GM18519 (cell line): ENCODE data around the gene TADA2A.

Source experiments
- ATAC-seq: cut with Tn5 transposase; IDR thresholded peaks from one replicate; pipeline ENCODE4 v1.9.1; 2021; ENCODE audit warnings: mild to moderate bottlenecking, moderate library complexity; ENCODE audit not compliant: unreplicated experiment, low FRiP score

The TADA2A gene

DNA sequence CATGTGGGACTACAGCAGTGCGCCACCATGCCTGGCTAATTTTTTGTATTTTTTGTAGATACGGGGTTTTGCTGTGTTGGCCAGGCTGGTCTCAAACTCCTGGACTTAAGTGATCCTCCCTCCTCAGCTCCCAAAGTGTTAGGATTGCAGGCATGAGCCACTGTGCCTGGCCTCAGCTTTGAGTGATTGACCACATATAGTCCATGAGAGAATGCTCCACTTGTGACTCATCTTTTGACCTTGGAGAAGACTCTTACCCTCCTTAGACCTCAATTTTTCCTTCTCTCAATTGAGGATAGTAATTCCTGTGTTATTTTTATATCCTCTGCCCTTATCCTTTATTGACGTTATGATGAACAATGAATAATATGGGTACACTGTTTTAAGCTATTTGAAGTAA, 52.1 kb downstream of the TADA2A start:
- no peak for ATAC-seq

DNA sequence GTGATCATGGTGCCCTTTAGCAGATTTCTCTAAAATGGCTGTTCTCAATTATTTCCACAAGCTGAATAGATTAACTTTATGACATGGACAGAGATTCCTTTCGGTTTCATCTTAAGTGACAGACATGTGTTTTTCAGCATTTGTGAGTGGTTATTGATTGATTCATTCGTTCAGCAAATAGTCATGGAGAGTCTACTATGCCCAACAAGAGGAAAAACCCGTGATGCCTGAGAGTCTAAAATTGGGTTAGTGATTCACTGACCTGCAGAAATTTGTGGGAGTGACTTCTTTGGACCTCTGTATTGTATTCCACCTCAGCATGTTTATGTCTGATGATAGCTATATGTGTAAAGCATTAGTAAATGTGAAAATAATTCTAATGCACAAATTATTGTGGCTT, 55.0 kb downstream of the TADA2A start:
- ATAC-seq, result no peak

DNA sequence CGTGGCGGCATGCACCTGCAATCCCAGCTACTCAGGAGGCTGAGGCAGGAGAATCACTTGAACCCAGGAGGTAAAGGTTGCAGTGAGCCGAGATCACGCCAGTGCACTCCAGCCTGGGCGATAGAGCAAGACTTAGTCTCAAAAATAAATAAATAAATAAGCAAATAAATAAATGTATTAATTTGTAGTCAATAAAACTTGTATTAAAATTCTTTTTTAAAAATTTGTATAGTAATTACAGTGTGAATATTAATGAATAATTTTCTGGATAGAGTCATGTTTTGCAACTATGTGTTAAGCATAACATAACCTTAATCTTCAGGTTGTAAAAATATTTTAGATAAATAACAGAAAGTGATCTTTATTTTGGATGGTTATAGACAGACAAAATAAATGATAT, 55.8 kb downstream of the TADA2A start:
- no peak for ATAC-seq

DNA sequence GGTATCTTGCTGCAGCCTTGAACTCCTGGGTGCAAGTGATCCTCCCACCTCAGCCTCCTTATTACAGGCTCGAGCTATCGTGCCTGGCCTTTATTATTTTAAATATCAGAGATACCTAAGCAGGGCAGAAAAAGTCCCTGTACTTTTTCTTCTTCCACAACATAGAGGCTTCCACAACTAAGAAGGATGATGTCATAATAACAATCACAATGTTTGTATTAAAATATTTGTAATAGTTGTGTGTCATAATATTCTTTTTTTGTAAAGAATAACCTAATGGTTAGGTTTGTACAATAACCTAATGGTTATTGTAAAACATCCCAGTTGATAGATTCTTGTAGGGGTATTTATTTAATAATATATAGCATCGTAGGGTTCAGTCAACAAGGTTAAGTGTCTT, 56.4 kb downstream of the TADA2A start:
- ATAC-seq, result no peak

DNA sequence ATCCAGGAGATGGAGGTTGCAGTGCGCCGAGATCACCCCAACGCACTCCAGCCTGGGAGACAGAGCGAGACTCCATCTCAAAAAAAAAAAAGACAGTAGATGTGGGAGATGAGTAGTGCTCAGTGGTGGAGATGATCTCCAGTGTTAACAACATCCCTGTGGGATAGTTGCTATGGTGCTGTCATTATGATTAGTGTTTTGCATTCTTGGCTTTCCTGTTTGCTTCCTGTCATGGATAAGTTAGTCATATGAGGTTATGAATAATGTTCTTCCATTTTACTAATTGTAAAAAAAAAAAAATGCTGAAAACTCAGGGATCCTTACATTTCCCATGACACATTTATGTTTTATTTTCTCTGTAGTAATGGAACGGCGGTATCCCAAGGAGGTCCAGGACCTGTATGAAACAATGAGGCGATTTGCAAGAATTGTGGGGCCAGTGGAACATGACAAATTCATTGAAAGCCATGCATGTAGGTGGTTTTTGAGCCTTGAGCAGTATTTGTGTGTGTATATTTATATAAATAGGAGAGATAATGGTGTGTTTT, 58.5 kb downstream of the TADA2A start:
- no peak for ATAC-seq

DNA sequence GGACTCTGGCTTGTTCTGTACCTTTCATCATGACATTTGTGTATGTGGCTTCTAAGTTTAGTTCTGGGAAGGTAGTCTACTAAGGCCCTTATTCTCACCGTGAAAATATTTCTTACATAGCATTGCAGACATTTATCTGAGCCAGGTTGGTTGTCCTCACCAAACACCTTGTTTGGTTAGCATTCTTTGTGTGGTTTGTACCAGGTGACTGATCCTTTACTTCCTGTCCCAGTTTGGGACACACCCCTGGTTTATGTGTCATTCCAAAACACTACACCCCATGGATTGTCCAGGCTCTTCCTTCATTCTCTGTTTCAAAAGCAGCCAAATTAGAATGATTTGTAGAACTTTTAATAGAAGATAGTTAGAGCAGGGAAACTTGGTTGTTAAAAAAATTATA, 59.8 kb downstream of the TADA2A start:
- no peak for ATAC-seq

DNA sequence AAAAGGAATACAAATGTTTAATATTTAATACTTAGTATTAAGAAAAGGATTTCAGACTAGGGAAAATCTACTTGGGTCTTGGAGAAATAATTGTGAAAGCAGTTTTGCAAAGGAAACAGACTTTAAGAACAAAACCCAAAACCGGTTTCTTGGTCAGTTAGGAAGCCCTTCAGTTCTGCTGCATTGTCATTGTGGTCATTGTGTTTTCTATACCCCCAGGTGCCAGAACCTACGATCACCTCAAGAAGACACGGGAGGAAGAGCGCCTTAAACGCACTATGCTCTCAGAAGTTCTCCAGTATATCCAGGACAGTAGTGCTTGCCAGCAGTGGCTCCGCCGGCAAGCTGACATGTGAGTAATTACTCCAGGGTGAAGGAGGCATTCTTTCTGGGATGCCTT, 63.5 kb downstream of the TADA2A start:
- no peak for ATAC-seq

DNA sequence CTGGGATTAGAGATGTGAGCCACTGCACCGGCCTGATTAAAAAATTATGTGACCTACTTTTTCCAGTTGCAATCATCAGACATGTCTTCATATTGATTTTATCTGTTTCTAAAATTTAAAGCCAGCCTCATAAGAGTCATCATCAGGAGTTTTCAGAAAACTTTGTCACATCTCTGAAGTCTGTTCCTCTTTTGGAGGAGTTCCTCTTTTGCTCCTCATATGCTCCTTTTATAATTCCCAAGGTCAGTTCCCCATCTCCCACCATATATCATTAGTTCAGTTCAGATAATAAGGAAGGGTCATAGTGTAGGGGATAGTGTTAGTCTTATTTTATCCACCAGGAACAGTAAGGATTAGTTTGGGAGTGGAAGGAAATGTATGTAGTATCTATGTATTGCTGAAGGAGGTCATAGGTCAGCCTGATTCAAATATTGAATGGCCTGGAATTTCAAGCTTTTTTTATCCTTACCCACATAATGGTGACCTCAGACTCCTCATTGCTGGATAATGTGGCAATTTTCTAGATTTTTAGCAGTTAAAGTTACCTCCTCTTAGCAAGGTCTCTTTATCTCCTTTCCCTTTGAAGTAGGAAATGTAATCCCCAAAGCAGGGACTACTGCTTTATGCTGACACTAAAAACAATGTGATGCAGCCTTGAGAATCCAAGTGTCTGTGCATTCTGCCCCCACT, 69.2 kb downstream of the TADA2A start:
- ATAC-seq, result no peak

DNA sequence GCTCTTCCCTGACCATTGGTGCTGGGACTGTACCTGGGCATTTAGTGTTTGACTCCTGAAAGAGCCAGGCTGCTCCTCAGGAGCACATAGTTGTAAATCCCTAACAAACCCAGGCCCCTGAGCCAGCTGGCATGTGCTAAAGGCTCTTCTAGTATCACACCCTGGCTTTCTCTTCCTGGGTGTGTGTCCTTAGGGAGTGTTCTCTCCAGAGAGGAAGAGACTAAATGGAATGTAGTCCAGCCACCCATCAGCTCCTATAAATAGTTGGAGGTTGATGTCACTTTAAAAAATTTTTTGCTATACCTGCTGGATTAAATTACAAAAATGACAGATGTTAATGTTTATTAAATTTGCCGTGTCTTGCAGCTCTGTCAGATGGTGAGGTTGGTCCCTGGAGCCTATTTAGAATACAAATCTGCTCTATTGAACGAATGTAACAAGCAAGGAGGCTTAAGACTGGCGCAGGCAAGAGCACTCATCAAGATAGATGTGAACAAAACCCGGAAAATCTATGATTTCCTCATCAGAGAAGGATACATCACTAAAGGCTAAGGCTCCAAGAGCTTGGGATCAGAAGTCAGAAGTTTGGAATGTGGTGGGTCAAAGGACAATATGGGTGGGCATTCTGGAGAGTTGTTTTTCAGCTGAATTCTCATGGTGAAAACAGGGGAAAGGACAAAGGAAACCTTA, 69.9 kb downstream of the TADA2A start:
- ATAC-seq, result no peak

DNA sequence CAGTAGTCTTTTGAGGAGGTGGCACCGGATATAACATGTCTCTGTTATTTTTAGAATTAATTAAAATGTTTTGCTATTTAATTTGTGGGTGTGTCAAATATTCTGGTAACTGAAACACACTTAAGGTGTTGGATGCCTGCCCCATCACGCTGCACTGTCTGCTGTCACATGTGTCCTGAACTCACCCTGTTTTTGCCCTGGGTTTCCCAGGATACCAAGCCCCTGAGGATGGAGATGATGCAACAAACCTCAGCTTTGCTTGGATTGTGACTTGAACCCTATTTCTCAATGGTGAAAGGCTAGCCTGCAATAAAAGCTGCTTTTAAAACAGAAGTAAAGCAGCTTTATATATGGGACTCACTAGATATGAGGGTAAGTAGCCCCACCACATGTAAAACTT, 71.5 kb downstream of the TADA2A start:
- no peak for ATAC-seq

DNA sequence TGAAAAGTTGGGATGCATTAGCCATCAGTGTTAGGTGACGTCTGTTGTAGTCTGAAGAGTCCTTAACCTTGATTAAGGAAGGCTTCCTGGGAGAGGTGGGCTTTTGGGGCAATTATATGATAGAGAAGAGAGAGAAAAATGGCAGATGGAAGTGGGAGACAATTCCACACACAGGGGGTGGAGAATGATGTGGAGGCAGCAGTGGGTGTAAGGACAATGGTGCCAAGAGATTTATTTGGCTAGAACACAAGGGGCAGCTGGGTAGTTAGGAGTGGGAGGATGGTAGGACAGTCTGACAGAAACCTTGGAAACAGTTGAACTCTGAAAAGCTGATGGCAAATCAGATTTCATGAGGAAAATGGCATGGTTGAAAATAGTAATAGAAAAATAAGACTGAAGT, 72.3 kb downstream of the TADA2A start:
- no peak for ATAC-seq

DNA sequence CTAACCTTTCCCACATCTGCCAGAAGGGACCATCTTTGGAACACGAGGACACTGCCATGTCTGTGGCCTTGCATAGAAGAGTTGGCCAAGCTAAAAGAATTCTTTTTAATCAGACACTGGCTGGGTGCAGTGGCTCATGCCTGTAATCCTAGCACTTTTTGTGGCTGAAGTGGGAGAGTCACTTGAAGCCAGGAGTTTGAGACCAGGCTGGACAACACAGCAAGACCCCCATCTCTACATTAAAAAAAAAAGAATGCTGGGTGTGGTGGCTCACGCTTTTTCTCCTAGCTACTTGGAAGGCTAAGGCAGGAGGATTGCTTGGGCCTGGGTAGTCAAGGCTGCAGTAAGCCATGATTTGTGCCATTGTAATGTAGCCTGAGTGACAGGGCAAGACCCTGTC, 73.7 kb downstream of the TADA2A start:
- ATAC-seq, result no peak

DNA sequence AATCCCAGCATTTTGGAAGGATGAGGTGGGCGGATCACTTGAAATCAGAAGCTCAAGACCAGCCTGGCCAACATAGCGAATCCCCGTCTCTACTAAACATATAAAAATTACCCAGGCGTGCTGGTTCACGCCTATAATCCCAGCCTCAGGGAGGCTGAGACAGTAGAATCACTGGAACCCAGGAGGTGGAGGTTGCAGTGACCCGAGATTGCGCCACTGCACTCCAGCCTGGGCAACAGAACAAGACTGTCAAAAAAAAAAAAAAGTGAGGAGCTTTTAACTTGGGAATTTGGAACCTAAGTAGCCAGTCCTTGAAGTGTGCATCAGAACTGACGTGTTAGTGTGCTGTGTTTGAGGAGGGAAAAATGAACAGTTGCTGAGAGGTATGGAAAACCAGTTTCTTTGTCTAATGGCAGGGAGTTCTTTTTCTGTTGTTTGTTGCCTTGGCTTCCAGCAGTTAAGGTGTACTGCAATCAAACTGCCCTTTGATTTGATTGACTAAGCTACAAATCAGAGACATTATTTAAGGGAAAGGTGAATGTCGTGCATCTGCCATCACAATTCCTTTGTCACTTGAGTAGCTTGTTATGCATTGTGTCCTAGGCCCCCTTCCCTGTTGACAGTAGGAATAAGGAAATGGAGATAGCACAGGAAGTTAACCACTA, 74.4 kb downstream of the TADA2A start:
- ATAC-seq, result no peak

DNA sequence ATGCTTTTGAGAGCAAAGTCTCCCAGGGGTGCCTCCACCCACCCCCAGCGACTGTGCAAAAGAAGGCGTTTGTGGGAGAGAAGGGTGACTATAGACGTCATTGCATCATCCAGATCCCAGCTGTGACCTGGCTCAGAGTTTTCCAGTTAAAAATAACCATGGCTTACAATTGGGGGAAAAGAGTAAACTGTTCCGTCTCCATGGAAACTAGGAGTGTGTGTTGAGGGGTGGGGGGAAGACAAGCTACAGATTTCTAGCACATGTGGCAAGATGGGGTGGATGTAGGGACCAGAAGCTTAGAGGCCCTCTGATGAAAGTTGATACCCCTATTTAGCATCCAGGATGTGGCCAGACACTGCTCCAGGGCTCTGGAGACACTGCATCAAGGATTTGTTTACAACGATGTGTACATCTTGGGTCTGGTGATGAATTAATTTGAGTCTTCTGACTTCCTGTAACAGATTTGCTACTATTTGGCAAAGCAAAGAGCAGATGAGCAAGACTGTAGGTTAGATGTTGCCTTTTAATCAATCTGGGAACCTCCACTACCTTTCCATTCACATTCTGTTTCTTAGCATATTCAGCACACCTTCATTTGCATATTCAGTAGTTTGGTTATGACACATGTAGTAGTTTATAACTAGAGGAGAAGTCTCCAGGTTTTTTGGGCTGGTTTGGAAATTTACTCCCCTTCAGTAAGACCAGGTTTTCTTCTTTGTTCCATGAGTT, 76.8 kb downstream of the TADA2A start:
- no peak for ATAC-seq

DNA sequence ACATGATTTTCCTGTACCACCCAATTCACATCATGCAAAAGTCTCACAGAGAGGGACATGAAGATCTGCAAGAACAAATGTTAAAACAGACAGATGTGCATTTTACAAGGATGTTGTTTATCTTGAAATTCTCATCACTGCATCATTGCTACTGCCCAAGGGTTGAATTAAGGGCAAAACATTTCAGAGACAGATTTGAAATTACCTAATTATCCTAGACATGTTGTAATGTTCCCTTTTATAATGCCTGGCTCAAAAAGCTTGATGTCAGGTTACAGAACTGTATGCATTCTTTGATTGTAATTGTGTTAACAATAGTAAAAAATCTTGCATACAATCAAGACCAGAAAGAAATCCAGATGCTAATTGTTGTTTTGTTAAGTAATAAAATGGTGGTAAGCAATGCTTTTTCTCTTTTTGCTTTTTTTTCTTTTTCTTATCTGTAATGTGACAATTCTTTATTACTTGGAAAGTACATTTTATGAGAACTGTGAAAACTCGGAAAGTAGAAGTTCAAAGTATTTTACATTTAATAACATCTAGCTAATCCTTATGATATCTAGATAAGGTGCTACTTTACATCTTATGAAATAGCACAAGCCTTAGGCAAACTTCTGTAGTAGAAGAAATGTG, 79.4 kb downstream of the TADA2A start:
- ATAC-seq, result no peak

DNA sequence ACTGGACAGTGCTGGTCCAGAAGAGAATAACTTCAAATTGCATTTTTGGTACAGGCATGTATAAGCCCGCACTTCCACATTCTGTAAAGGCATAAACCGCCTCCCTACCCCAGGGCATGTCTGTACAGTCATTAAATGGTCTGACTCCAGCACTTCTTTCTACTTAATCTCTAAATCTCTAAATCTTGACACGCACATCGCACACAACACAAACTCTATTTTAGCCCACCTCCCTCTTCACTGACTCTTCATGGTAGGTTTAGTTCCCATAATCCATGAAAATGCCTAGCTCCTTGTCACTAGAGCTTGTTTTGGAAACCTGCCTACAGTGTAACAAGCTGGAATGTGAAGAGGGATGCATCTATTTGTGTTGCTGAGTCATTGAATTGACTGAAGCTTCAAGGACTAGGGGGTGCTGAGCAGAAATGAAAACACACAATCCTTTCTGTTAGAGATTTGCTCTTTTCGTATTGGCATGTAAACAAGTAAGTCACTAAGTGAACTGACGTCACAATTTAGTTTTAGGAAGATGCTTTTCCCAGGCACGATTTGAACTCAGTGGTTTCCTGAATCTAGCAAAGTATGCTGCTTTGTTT, 81.4 kb downstream of the TADA2A start:
- no peak for ATAC-seq

DNA sequence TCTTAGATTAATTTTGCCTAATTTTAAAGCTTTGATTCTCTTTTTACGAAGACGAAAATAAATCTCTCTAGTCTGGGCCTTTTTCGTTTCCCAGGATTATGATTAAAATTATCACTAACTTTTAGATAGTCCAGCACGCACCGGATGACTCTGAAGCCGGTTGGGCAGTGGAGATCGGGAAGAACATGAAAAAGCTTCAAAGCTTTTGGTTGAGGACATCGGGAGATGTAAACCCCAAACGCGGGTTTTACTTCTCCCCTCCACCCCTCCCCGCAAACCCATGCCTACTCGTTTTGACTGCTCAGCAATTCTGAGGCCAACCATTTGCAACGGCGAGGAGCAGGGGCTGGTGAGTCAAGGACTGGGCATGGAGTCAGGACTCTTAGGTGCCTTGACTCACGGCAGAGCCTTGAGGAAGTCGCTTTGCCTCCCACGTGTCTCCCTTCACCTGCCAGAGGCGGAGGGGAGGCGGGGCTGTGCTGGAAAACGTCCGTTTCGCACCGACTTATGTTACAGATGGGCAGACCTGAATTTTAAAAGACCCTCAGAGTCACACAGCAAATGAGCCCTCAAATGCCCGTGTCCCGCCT, 82.0 kb downstream of the TADA2A start:
- no peak for ATAC-seq

DNA sequence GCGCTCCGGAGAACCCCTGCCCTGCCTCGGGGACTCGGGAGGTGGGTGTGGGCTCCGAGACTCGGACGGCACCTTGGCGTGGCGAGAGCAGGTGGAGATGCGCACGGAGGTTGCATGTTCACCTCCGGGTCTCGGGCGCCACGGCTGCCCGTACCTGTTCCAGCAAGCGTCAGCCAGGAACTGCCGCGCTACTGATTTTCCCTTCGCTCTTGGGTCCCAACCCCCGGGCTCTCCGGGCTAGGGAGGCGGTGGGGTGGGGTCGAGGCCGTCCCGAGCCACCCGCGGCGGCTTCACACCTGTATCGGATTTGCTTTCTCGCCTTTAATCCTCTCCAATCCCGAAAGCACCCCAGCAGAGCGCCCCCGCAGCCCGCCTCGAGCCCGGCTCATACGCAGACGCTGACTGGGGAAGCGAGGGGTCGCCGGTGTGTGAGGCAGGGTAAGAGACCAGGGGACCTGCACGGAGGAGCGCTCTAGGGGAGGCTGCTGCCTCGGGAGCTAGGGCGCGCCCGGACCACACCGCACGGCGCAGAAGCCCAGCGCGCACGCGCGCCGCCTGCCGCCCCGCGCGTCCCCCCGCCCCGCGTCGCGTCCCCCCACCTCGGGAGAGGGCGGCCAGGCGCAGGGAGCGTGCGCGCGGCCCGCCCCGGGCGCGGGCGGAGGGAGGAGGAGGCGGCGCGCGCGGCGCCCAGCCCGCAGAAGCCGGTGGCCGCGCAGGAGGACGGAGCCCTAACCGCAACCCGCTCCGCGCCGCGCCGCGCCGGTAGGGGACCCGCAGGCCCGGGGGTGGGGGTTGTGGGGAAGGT, 82.7 kb downstream of the TADA2A start, which contains the start of gene DUSP14:
Gene DUSP14, plus strand, starts transcription at position 695 of the 805 bp plus-strand sequence. CDS start 22,382 bp downstream, outside the sequence.
- ATAC-seq, result peak; percentile 35
